ENCODE results near the gene MCC. TPM values are rescaled to one million over a fixed set of nuclear protein-coding genes. Genes with fewer than 3 reads are reported as not detected.

MCC gene
- total and polyA plus RNA-seq, 4 donors, result 9.0 to 47.3 (median 14.7) TPM

GRCh38 chr5:113282472-113282871 lies 205.8 kb downstream of the MCC start (continued):
- TF ChIP-seq HNF4G (IDR thresholded peaks at IDR 0.05) (no peak), RAD21 (IDR thresholded peaks at IDR 0.05) (no peak), FOXA2 (IDR thresholded peaks at IDR 0.05) (no peak), RXRA (IDR thresholded peaks at IDR 0.05) (no peak)

GRCh38 chr5:113281194-113281593 lies 207.1 kb downstream of the MCC start:
- Histone ChIP-seq H3K9me3 (ENCODE audit: control insufficient read depth in 4 of 4, low read length in 3 of 4) (no peaks in the 10 kb centered on the region), H3K9ac (ENCODE audit: low read depth in 1 of 2, low read length in 2 of 2) (no peak overlapping the region), H3K36me3 (ENCODE audit: control insufficient read depth in 4 of 4, insufficient read depth in 3 of 4, low read depth in 1 of 4, low read length in 3 of 4) (no peaks in the 10 kb centered on the region), H3K4me1 (ENCODE audit: control insufficient read depth in 4 of 4, insufficient read depth in 4 of 4, low read length in 3 of 4) (peaks cover 3 to 28% (median 17%) of the 10 kb centered on the region in 4 donors), H3K4me3 (ENCODE audit: low read depth in 1 of 3, low read length in 3 of 3) (no peak overlapping the region), H3K27me3 (ENCODE audit: control insufficient read depth in 4 of 4, insufficient read depth in 4 of 4, low read length in 3 of 4) (no peaks in the 10 kb centered on the region), H3K27ac (ENCODE audit: low read depth in 1 of 2, low read length in 2 of 2) (no peak overlapping the region)
- TF ChIP-seq RXRA (IDR thresholded peaks at IDR 0.05) (peak; percentile 25 to 64), HNF4A (conservative IDR thresholded peaks at IDR 0.05) (peak in 1 of 2 donors; percentile 7), NR2F2 (IDR thresholded peaks at IDR 0.05) (no peak), REST (IDR thresholded peaks at IDR 0.05) (no peak)
- WGBS, result 62% methylated on average over 2 of the region's 2 CpGs
- DNase-seq (ENCODE audit: low spot score), result no peak

- no peak overlapping the region for H3K4me3 ChIP-seq (ENCODE audit: low read depth in 1 of 3, low read length in 3 of 3)
- H3K4me1 ChIP-seq (ENCODE audit: control insufficient read depth in 4 of 4, insufficient read depth in 4 of 4, low read length in 3 of 4), result peaks cover 3 to 29% (median 17%) of the 10 kb centered on the region in 4 donors
- H3K9me3 ChIP-seq (ENCODE audit: control insufficient read depth in 4 of 4, low read length in 3 of 4), result no peaks in the 10 kb centered on the region
- no peaks in the 10 kb centered on the region for H3K27me3 ChIP-seq (ENCODE audit: control insufficient read depth in 4 of 4, insufficient read depth in 4 of 4, low read length in 3 of 4)
- DNase-seq (ENCODE audit: low spot score), result no peak
- 79% methylated on average over 1 of the region's 1 CpG for whole genome bisulfite sequencing
- no peak for TF ChIP-seq FOXA1 (IDR thresholded peaks at IDR 0.05)
- TF ChIP-seq HNF4G (IDR thresholded peaks at IDR 0.05), result no peak
- TF ChIP-seq RAD21 (IDR thresholded peaks at IDR 0.05), result no peak
- TF ChIP-seq SP1 (IDR thresholded peaks at IDR 0.05), result no peak
- TF ChIP-seq HNF4A (conservative IDR thresholded peaks at IDR 0.05), result no peak
- TF ChIP-seq NR2F2 (IDR thresholded peaks at IDR 0.05), result no peak
- no peak for TF ChIP-seq ZBTB33 (IDR thresholded peaks at IDR 0.05)
- TF ChIP-seq REST (IDR thresholded peaks at IDR 0.05), result no peak
- no peak for TF ChIP-seq RXRA (IDR thresholded peaks at IDR 0.05)
- TF ChIP-seq FOXA2 (IDR thresholded peaks at IDR 0.05), result no peak
- TF ChIP-seq CTCF (IDR thresholded peaks at IDR 0.05; ENCODE audit: low read depth, low read length, missing input control), result no peak
- no peak for TF ChIP-seq ATF3 (IDR thresholded peaks at IDR 0.05)
- H3K9ac ChIP-seq (ENCODE audit: low read depth in 1 of 2, low read length in 2 of 2), result no peak overlapping the region
- H3K36me3 ChIP-seq (ENCODE audit: control insufficient read depth in 4 of 4, insufficient read depth in 3 of 4, low read depth in 1 of 4, low read length in 3 of 4), result no peaks in the 10 kb centered on the region
- H3K27ac ChIP-seq (ENCODE audit: low read depth in 1 of 2, low read length in 2 of 2), result no peak overlapping the region
These were observed 207.7 kb downstream of the MCC start for GRCh38 chr5:113280541-113280940.

Measured in liver (tissue), 9 donors.